Fibroblast of lung (primary cell): ENCODE data around the gene ZDHHC14.

ENCODE experiments used
- CTCF ChIP-seq, 2 donors: IDR thresholded peaks in 1 of 2; conservative IDR thresholded peaks in 1 of 2; 1 replicate in 1 of 2; 2 replicates in 1 of 2; pipeline ENCODE4 v1.5.1; 2011 to 2012; ENCODE audit warnings: low read length in 2 of 2, control low read depth in 1 of 2, inconsistent platforms in 1 of 2, low read depth in 1 of 2, mild to moderate bottlenecking in 1 of 2
- EZH2 ChIP-seq: IDR thresholded peaks from 2 replicates; pipeline ENCODE4 v1.5.1; 2012; ENCODE audit warnings: low read length, control low read depth, mild to moderate bottlenecking; ENCODE audit errors: missing control alignments

- TF ChIP-seq CTCF (conservative IDR thresholded peaks at IDR 0.05 in 1 of 2, IDR thresholded peaks at IDR 0.05 in 1 of 2; ENCODE audit: low read depth in 1 of 2, low read length in 2 of 2) = no peak
- no peak for TF ChIP-seq EZH2
These were observed 331.8 kb downstream of the ZDHHC14 start for GRCh38 chr6:157712585-157713295.
